NCI-H69 (cell line): ENCODE results near the gene SART1.

Experiments
- DNase-seq: peaks from one replicate; lab custom pipeline; 2025; lab: John Stamatoyannopoulos, UW

Gene SART1

DNA sequence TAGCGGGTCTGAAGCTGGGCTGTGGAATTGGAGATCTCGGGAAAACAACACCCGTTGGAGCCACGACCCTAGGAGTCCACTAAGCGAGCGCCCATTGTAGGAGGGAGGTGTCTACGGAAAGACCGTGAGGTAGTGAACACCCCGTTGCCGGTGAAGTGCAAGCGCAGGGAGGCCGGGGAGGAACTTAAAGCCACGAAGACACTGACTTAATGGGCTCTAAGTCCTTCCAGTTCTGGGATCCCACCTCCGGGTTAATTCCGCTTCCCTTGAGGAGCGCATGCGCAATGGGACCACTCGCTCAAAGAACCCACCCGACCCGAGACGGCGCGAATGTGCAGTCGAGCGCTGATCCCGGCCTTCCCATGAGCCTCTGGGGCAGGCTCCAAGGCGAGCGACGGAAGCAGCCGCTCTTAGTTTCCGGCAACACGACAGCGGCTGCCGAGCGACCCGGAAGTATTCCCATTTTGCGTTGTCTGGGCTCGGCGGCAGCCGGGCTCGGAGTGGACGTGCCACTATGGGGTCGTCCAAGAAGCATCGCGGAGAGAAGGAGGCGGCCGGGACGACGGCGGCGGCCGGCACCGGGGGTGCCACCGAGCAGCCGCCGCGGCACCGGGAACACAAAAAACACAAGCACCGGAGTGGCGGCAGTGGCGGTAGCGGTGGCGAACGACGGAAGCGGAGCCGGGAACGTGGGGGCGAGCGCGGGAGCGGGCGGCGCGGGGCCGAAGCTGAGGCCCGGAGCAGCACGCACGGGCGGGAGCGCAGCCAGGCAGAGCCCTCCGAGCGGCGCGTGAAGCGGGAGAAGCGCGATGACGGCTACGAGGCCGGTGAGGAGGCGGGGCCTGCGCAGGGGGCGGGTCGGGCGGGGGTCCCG, at the start of gene SART1:
Gene SART1 (plus strand): TSS at position 468 of the 874 bp plus-strand sequence. CDS start 47 bp downstream, at position 515.
- DNase-seq, result peak; percentile 99

- no peak for DNase-seq
Observed at GRCh38 chr11:65912845-65913244, 48.7 kb upstream of the SART1 start.

- peak; percentile 78 for DNase-seq
Observed at GRCh38 chr11:65915101-65915820, 46.3 kb upstream of the SART1 start.

DNA sequence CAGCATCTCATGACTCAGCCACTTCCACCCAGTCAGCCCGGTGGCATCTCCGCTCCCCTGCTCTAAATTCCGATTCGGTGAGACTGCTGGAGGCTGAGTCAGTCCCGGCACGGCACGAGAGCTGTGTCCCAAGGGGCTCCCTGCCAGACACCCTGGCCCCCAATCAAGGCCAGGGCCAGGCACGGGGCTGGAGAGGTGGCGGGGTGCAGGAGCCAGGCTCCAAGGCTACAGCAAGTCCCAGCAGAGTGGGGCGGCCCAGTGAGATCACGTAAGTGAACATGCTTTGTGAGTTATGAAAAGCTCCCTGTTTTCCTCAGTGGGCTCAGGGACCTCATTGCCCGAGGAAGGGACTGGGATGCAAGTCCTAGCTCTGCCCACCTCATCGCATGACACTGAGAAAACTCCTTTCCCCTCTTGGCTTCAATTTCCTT, 45.7 kb upstream of the SART1 start:
- no peak for DNase-seq

- no peak for DNase-seq
Observed at GRCh38 chr11:65916391-65916790, 45.1 kb upstream of the SART1 start.

GRCh38 chr11:65917077-65917433, 44.5 kb upstream of the SART1 start:
- DNase-seq, result no peak

DNA sequence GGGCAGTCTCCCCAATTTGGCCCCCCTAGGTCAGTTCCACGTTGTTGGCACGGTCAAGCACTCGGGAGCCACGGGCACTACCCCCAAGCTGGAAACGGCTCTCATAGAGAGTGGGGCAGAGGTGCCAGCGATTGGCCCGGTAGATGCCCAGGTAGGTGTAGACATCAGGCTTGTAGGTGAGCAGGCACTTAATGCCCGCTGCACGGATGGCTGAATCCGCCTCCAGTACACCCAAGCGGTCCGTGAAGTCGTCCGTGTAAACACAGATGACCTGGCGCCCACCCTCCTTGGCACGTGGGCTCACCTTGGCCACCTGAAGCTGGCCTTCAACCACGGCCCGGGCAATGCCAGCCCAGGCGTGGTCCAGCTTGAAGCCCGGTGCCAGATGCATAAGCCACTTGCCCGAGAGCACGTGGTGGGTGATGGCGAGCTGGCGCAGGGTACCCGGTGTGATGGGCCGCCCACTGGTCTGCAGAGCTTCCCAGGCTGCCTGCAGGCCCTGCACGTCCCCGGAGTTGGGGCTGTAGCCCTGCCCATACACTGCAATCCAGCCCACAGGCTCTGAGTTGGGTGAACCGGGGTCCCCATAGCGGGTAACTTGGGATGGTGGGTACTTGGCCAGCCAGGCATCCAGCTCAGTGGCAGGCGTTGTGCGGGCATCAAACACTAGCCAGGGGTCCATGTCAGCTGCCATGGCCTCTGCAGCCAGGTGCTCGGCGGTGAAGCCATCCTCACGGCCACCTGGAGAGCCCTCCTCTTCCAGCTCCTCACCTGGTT, 43.9 kb upstream of the SART1 start:
- no peak for DNase-seq

- peak; percentile 76 for DNase-seq
Observed at GRCh38 chr11:65918211-65919140, 43.1 kb upstream of the SART1 start, which contains the start of gene C11orf68. Gene C11orf68, minus strand, starts transcription at chr11:65919062. Its CDS starts 31 bp downstream, at chr11:65919031.

- peak; percentile 99 for DNase-seq
Observed at GRCh38 chr11:65919141-65919572, 42.4 kb upstream of the SART1 start, which contains the start of gene DRAP1. Gene DRAP1, plus strand, starts transcription at chr11:65919426. Its CDS starts 76 bp downstream, at chr11:65919502.

DNA sequence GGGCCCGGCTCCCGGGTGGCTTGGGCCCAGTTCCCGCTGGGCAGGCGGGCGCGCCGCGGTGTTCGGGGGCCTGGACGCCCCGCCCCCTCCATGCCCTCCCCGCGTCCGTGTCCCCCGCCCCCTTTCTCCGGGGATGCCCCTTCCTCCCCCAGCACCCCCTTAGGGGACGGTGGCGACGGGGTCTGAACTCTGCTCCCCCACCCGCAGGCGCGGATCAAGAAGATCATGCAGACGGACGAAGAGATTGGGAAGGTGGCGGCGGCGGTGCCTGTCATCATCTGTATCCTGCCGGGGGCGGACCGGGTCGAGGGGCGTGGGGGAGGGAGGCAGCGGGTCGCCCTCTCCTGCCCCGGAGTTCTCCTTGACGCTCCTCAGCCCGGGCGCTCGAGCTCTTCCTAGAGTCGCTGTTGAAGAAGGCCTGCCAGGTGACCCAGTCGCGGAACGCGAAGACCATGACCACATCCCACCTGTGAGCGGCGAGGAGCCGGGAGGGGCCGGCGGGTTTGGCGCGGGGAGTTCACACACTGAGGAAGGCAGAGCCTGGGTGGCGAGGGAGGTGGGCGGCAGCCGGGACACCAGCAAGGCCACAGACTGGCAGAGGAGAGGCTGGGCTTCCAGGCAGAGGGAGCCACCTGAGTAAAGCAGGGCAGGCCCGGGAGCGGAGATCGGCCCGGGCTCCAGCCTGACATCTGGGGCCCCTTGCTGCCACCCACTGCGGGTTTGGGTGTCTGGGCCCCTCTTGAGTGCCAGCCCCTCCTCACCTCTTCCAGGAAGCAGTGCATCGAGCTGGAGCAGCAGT, 41.8 kb upstream of the SART1 start:
- peak; percentile 71 for DNase-seq

DNA sequence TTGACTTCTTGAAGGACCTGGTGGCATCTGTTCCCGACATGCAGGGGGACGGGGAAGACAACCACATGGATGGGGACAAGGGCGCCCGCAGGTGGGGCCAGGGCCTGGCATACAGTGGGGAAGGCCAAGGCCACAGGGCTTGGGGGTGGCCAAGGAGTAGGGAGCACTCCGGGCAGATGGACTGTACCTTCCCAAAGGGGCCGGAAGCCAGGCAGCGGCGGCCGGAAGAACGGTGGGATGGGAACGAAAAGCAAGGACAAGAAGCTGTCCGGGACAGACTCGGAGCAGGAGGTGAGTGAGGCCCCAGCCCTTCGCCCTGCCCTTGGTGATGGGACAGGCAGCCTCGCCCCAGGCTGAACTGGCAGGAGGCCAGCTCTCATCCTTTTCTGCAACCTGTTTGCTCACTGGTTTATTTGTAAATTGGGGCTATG, 41.1 kb upstream of the SART1 start:
- DNase-seq, result no peak

DNA sequence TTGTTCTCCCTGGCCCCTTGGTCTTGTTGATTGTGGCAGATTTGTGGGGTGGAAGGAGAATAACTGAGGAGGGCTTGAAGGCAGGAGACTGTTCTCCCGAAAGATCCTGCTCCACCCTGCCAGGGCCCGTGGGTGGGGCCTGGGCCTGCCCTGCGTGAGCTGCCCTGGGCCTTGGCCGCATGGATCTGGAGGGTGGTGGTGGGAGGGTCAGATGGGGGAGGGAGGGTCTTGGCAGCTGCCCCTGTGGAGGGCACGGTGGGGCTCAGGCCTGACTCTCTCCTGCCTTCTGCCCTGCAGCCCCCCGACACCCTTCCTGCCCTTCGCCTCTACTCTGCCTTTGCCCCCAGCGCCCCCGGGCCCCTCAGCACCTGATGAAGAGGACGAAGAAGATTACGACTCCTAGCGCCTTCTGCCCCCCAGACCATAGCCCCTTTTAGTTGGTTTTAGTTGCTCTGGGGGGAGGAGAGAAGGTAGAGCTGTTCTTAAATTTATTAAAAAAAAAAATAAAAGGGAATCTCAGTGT, 40.4 kb upstream of the SART1 start:
- DNase-seq, result no peak

DNA sequence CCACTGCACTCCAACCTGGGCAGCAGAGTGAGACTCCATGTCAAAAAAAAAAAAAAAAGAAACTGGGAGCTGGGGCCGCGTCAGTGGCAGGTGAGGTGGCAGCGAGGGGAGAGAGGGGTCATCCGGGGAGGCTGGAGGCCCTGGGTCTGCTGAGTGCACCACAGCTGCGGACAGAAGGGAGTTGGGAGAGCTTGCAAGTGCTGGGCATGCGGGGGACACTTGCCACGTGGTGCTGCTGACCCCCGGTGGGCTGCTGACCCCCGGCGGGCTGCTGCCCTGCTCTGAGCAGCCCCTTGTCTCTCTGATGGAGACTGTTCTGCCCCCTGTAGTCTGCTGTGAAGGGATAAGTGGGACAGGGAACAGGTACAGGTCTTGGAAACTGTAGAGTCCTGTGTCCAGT, 39.7 kb upstream of the SART1 start:
- DNase-seq, result no peak

- DNase-seq, result no peak
Observed at GRCh38 chr11:65922565-65922964, 39.0 kb upstream of the SART1 start.

DNA sequence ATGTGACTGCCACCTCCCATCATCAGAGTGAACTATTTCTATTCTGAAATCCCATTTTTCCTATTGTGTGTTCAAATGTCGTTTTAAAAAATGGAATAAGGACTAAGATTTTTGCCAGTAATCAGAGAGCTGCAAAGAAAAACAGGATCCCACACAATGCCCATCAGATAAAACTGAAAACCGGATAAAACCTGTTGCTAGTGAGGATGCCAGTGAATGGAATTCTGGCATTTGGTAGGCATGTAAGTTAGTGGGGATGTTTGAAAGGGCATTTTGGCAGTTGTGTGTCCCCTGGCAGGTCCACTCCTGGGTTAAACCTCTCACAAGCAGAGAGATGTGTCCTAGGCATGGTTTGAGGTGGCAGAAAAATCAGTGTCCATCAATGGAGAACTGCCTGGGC, 36.1 kb upstream of the SART1 start:
- no peak for DNase-seq

- DNase-seq, result no peak
Observed at GRCh38 chr11:65927904-65928397, 33.6 kb upstream of the SART1 start.

GRCh38 chr11:65928667-65929066, 32.9 kb upstream of the SART1 start:
- no peak for DNase-seq

GRCh38 chr11:65931773-65932557, 29.6 kb upstream of the SART1 start:
- DNase-seq, result no peak

- peak; percentile 59 for DNase-seq
Observed at GRCh38 chr11:65932558-65932919, 29.0 kb upstream of the SART1 start.
